T47D (cell line): ENCODE data around the gene LRBA.

Experiments used
- DNase-seq, 2 experiments: peaks; one replicate each; pipeline versions ENCODE4 v3.0.0 to v3.0.0-alpha.2; 2011 to 2012; ENCODE audit warnings: low read depth in 1 of 2, low spot score in 1 of 2
- JUND ChIP-seq: IDR thresholded peaks from 2 replicates; pipeline ENCODE4 v1.6.1; 2012; ENCODE audit warnings: low read depth
- in situ Hi-C: cut with HindIII; loops from 2 replicates; pipeline ENCODE4 v1.10.0; 2016; ENCODE audit warnings: low sequenced_read_pairs, low pct_unique_long_range_greater_than_20kb

LRBA gene

DNA sequence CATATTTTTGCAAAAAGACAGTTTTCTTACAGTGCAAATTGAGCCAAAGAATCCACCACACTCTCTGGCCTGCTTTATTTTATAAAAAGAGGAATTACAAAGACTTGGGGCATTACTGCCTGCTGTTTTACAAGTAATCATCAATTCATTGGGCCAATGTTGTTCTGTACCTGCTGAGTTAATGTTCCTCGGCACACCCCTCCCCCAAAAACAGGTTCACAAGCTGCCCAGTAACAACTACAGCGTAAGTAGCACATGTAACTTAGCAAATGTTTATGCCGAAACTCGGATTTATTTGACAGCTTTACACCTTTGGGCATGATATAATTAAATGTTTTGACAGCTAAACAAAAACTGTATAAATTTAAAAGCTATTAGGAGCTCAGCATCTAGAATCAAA is 647.8 kb downstream of the LRBA start:
- DNase-seq = no peak
- in situ Hi-C loops = no loop called here
- no peak for TF ChIP-seq JUND

GRCh38 chr4:150366487-150366999 is 648.5 kb downstream of the LRBA start:
- no peak for TF ChIP-seq JUND
- in situ Hi-C loops = no loop called here
- no peak for DNase-seq

DNA sequence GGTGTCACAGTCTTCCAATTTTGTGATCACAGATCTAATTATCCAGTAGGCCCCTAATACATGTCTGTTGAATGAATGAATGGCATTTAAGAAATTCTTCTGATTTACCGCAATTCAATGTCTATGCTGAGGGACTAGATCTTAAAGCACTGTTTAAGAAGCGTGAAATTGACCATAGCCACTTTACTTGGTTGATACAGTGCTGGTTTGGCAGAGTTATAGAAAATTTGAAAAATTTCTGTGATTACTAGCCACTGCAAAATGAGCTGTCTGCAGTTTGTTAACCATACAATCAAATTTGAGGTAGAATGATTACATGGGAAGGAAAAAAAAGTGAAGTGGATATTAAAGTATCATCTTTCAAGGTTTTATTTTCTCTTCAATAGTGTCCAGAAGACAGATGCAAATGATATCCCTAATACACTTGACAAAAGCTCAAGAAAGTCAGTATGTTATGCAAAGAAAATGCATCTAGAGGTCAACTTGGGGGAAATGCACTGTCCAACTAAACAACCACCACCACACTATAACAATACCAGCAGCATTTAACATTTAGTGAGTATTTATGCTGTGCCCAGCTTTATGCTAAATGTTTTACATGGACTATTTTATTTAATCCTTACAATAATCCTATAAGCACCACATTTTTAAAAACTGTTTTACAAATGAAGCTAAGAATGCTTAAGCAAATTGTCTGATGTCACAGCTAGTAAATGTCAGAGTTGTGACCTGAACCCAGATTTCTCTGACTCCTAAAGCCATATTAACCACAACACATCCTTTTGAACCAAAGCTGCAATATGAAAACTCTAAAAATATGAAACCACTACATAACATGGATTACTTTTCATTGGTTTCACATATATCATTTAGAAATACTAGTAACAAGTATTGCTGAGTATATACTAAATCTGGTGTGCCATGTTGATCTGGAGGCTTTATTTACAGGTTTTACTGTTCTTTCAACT is 651.1 kb downstream of the LRBA start:
- in situ Hi-C loops = no loop called here
- no peak for DNase-seq
- TF ChIP-seq JUND = no peak

GRCh38 chr4:150358691-150359090 is 656.4 kb downstream of the LRBA start:
- DNase-seq = no peak
- TF ChIP-seq JUND = no peak
- in situ Hi-C loops = no loop called here

DNA sequence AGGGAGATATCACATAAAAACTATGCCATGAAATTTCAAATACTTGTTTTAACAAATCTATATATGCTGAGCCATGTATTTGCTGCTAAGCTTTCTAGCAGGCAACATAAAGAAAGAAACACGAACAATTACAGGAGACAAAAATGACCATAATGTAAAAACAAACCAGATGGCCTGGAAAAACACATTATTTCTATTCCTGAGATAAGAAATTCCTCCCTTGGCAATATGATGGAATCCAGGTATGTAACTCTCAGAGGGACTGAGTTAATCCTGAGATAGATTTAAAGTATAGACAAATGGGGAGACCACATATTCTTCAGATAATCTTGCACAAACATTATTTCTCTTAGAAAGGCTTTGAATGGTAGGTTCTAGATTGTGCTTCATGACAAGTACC is 657.3 kb downstream of the LRBA start:
- in situ Hi-C loops = no loop called here

GRCh38 chr4:150355858-150356455 is 659.1 kb downstream of the LRBA start:
- no peak for DNase-seq
- TF ChIP-seq JUND = no peak
- in situ Hi-C loops = no loop called here

More for the DNA sequence above, 657.3 kb downstream of the LRBA start:
- no peak for TF ChIP-seq JUND
- no peak for DNase-seq

GRCh38 chr4:150355418-150355817 is 659.7 kb downstream of the LRBA start:
- in situ Hi-C loops = no loop called here
- DNase-seq = no peak
- TF ChIP-seq JUND = no peak

- TF ChIP-seq JUND = no peak
- no peak for DNase-seq
- in situ Hi-C loops = no loop called here
Observed at GRCh38 chr4:150354214-150354796, 660.8 kb downstream of the LRBA start.

GRCh38 chr4:150348079-150348478 is 667.0 kb downstream of the LRBA start:
- in situ Hi-C loops = no loop called here
- DNase-seq = no peak
- TF ChIP-seq JUND = no peak

- in situ Hi-C loops = no loop called here
- TF ChIP-seq JUND = no peak
- DNase-seq = no peak
Observed at GRCh38 chr4:150345207-150345744, 669.8 kb downstream of the LRBA start.

DNA sequence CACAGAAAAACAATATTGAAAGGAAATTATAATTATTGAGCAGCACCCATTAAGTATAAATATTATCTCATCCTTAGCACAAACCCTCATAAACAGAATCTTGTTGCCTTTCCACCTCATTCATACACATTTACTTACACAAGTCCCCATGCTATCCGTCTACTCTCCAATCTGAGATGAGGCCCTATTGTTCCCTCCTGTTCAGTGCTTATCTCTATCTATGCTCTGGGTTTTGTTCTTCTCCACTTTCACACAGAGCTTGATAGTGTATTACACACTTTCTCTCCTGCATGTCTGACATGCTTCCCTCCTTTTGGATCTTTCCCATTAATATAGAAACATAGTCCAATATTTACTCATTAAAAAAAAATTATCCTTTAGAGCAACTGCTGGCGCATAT is 671.3 kb downstream of the LRBA start:
- TF ChIP-seq JUND = no peak
- in situ Hi-C loops = no loop called here
- no peak for DNase-seq

DNA sequence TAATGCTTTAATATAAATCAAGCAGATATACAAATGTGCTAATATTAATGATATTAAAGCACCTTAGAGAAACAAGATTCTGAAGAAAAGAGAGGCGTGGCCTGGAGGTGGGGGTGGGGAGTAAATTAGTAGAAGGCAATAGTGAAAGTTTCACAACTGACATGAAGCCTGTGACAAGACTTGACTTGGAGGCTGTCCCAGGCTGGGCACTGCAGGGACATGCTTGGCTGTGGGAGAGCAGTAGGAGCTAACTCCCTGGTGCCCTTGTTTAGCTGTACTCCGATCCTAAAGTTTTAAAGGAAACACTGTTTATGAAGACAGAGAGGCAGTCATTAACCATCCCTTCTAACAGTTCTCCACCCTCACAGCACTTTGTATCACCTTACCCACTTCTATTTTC is 672.1 kb downstream of the LRBA start:
- no peak for DNase-seq
- in situ Hi-C loops = no loop called here
- no peak for TF ChIP-seq JUND

- no peak for DNase-seq
- TF ChIP-seq JUND = no peak
- in situ Hi-C loops = no loop called here
Observed at GRCh38 chr4:150337734-150338133, 677.4 kb downstream of the LRBA start.
